Epithelial cell of esophagus (primary cell): Measurements from ENCODE around the gene CDC123.
"Not testable (repeated sequence)": the region's sequence is repeated elsewhere in the genome, so short reads cannot be mapped to it uniquely, and the experiment has no call there.

Experiments used
- DNase-seq: peaks from one replicate; pipeline ENCODE4 v3.0.0; 2010; ENCODE audit warnings: low read depth
- H3K4me3 ChIP-seq: 2 replicates; pipeline ENCODE4 v1.5.1; 2011; ENCODE audit warnings: mild to moderate bottlenecking, low read length, control low read depth
- TF ChIP-seq, protein P1 (sequence below): IDR thresholded peaks from 2 replicates; pipeline ENCODE4 v1.5.1; 2011; ENCODE audit warnings: low read depth, mild to moderate bottlenecking, low read length, control low read depth, inconsistent platforms; ENCODE audit not compliant: insufficient read depth; ENCODE audit errors: missing control alignments

CDC123 gene

DNA sequence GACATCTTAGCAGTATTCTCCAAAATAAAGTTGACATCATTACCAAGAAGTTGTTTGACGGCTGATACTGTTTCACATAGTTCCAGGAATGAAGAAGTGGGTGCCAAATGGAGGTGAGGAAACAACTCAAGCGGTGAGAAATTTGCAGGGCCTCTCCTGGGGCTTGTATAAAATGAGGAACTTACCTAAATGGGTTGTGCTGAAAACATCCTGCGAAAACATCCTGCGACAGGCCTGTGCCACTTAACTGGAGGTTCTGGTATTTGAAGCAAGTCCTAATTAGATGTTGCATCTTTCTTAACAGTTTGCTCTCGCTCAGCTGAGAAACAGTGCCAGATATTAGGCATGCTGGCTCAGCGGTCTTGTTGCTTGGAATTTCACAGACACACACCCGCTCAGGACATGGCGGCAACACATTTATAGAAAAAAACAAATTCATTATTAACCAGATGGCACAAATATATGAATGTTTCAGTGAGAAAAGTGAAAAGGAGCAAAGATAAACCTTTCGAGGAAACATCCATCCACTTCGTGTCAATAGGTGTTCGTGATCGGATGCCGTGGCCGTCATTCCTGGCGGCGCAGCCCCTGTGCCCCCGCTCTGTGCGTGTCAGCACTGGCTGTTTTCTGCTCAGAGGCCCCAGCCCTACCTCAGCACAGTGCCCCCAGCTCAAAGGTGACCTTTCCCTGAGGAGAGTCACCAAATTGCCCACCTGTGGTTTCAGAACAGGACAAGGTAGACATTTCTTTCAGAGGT lies 48.1 kb downstream of the CDC123 start:
- TF ChIP-seq, protein P1, sequence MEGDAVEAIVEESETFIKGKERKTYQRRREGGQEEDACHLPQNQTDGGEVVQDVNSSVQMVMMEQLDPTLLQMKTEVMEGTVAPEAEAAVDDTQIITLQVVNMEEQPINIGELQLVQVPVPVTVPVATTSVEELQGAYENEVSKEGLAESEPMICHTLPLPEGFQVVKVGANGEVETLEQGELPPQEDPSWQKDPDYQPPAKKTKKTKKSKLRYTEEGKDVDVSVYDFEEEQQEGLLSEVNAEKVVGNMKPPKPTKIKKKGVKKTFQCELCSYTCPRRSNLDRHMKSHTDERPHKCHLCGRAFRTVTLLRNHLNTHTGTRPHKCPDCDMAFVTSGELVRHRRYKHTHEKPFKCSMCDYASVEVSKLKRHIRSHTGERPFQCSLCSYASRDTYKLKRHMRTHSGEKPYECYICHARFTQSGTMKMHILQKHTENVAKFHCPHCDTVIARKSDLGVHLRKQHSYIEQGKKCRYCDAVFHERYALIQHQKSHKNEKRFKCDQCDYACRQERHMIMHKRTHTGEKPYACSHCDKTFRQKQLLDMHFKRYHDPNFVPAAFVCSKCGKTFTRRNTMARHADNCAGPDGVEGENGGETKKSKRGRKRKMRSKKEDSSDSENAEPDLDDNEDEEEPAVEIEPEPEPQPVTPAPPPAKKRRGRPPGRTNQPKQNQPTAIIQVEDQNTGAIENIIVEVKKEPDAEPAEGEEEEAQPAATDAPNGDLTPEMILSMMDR: no peak
- DNase-seq: no peak
- H3K4me3 ChIP-seq: no peak overlapping the region

GRCh38 chr10:12250181-12250580 lies 54.2 kb downstream of the CDC123 start:
- TF ChIP-seq, protein P1: no peak
- H3K4me3 ChIP-seq: no peak overlapping the region
- no peak for DNase-seq

- not testable (repeated sequence) for H3K4me3 ChIP-seq, DNase-seq
Observed at GRCh38 chr10:12250702-12251101, 54.7 kb downstream of the CDC123 start.

- TF ChIP-seq, protein P1: no peak
- no peak for DNase-seq
- H3K4me3 ChIP-seq: no peak overlapping the region
Observed at GRCh38 chr10:12251581-12251980, 55.6 kb downstream of the CDC123 start.

DNA sequence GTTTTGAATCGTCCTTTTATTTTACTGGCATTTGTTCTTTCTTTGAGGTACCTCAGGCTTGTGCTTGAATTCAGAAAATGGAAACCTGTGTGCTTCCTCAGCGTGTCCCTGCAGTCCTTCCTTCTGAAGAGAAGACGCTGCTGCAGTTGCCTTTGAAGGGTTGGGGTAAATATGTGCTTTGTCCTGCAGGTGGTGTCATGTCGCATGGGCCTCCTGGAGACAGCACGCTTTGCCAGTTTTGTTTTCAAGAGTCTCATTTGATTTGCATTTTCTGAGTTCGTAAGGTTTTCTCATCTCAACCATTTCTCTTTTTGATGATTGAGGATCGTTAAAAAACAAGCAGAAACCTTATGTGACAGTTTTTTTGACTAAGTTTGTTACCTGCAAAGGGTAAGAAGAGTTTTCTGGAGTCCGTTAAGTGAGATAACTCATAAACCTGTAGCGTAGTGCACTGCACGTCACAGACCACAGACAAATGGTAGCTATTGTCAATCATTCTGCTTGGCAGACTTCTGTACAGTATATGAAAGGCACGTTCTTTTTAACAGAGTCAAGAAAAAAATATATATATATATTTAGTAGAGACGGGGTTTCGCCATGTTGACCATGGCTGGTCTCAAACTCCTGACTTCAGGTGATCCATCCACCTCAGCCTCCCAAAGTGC lies 57.0 kb downstream of the CDC123 start:
- DNase-seq: no peak
- TF ChIP-seq, protein P1: no peak
- no peak overlapping the region for H3K4me3 ChIP-seq

DNA sequence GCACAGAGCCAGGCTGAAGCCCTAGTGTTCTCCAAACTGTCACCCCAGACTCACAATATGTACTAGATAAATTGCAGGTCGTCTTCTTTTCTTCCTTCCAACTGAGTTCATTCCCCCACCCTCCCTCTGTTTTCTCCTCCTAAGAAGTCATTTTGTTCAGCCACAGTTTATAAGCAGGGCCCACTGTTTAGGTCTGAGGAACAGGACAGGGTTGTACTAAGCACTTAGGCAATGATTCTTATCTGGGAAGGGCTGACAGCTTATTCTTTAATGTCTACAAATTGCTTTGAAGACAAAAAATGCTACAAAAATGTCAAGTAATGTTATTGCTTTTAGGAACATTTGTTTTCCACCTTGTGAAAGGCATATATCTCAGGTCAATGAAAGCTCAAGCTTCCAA lies 59.1 kb downstream of the CDC123 start:
- H3K4me3 ChIP-seq: no peak overlapping the region
- TF ChIP-seq, protein P1: no peak
- DNase-seq: no peak

DNA sequence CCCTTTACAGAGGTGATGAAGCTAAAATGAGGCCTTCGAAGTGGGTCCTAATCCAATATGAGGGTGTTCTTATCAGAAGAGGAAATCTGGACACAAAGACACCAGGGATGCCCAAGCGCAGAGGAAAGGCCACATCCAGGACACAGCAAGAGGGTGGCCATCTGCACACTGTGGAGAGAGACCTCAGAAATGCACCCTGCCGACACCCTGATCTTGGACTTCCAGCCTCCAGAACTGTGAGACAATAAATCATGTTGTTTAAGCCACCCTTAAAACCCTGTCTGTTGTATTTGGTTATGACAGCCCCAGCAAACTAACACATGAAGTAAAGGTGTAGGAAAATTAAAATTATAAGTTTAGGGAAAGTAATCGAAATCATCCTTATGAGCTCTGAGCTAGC lies 64.0 kb downstream of the CDC123 start:
- TF ChIP-seq, protein P1: no peak
- DNase-seq: no peak
- H3K4me3 ChIP-seq: no peak overlapping the region
